A549 treated with dexamethasone at 1 μM for 4 hours (cell line): ENCODE results near the gene SSX2. TPM values are rescaled to one million over a fixed set of nuclear protein-coding genes. Genes with fewer than 3 reads are reported as not detected.

Experiments used
- total RNA-seq: library from RNA; stranded (reverse); fragments of 200-300 nt; extraction: Qiagen RNA extraction; gene quantifications from 5 replicates; pipeline ENCODE4 v1.2.3, GENCODE V29; 2022

SSX2 gene, protein sequence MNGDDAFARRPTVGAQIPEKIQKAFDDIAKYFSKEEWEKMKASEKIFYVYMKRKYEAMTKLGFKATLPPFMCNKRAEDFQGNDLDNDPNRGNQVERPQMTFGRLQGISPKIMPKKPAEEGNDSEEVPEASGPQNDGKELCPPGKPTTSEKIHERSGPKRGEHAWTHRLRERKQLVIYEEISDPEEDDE
- not detected in 5 replicates for total RNA-seq

DNA sequence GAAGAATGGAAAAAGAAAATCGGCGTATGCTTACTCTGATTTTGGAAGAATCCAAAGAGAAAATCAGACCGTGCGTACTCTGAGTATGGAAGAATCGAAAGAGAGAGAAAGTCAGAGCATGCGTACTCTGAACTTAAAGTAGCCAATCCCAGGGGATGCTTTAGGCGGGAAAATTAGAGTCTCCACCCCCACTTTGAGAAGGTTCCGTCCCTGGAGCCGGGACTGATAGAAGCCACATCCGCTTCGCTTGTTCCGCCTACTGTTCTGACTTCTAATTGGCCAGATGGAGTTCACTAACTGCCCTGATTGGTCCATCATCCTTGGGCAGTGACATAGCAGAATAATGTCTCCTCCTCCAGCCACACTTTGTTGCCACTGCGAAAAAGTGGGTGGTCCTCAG lies at the start of gene SSX2:
TSS of gene SSX2 (minus strand) at position 101 of the 400 bp plus-strand sequence. CDS start 1,429 bp downstream, outside the sequence.

GRCh38 chrX:52750952-52751351 lies 44.0 kb upstream of the SSX2 start, which contains the start of gene SSX2B:
Gene SSX2B (plus strand): TSS chrX:52751252. CDS start chrX:52752681, 1,429 bp downstream.

DNA sequence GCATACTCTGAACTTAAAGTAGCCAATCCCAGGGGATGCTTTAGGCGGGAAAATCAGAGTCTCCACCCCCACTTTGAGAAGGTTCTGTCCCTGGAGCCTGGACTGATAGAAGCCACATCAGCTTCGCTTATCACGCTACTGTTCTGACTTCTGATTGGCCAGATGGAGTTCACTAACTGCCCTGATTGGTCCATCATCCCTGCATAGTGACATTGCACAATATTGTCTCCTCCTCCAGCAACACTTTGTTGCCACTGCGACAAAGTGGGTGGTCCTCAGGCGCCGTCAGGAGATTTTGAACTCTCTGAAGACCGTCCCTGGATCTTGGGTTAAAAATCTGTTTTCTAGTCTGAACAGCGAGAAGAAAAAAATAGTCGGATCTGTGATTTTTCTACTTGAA lies 52.2 kb downstream of the SSX2 start, which contains the start of gene SSX7:
TSS of gene SSX7 (minus strand) at position 101 of the 400 bp plus-strand sequence. CDS start 1,428 bp downstream, outside the sequence.

Other genes with a start within 250 kb of the SSX2 start
- gene XAGE1A, start 211.4 kb downstream of the SSX2 start, total RNA-seq: 21.1 to 62.0 TPM (median 33.5 TPM) in 5 replicates
- gene XAGE1B, start 190.1 kb downstream of the SSX2 start, total RNA-seq: 183 to 315 TPM (median 213 TPM) in 5 replicates
- gene SSX7, start 52.3 kb downstream of the SSX2 start, total RNA-seq: not detected in 5 replicates
- gene SSX2B, start 44.1 kb upstream of the SSX2 start, total RNA-seq: not detected in 5 replicates
- not detected in 5 replicates for gene SPANXN5, start 90.2 kb upstream of the SSX2 start, total RNA-seq
- gene XAGE5, start 104.1 kb upstream of the SSX2 start, total RNA-seq: not detected in 5 replicates
- not detected in 5 replicates for gene XAGE3, start 160.9 kb upstream of the SSX2 start, total RNA-seq
- 3.7 to 9.5 TPM (median 7.2 TPM) in 5 replicates for gene FAM156B, start 190.2 kb upstream of the SSX2 start, total RNA-seq